Fibroblast of lung (primary cell): ENCODE data around the gene TAOK1.

Experiments used
- EZH2 ChIP-seq: IDR thresholded peaks from 2 replicates; pipeline ENCODE4 v1.5.1; 2012; ENCODE audit warnings: low read length, control low read depth, mild to moderate bottlenecking; ENCODE audit errors: missing control alignments
- TF ChIP-seq, protein P1 (sequence below), 2 donors: IDR thresholded peaks in 1 of 2; conservative IDR thresholded peaks in 1 of 2; 1 replicate in 1 of 2; 2 replicates in 1 of 2; pipeline ENCODE4 v1.5.1; 2011 to 2012; ENCODE audit warnings: low read length in 2 of 2, control low read depth in 1 of 2, inconsistent platforms in 1 of 2, low read depth in 1 of 2, mild to moderate bottlenecking in 1 of 2

DNA sequence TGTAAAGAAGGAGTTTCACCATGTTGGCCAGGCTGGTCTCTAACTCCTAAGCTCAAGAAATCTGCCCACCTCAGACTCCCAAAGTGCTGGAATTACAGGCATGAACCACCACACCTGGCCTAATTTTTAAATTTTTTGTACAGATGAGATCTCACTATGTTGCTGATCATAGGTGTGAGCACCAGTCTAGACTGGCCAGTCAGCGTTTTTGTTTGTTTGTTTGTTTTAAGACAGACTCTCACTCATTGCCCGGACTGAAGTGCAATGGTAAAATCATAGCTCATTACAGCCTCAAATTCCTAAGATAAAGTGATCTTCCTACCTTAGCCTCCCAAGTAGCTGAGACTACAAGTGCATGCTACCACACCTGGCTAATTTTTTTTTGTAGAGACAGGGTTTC is 38.0 kb upstream of the TAOK1 start:
- TF ChIP-seq, protein P1, sequence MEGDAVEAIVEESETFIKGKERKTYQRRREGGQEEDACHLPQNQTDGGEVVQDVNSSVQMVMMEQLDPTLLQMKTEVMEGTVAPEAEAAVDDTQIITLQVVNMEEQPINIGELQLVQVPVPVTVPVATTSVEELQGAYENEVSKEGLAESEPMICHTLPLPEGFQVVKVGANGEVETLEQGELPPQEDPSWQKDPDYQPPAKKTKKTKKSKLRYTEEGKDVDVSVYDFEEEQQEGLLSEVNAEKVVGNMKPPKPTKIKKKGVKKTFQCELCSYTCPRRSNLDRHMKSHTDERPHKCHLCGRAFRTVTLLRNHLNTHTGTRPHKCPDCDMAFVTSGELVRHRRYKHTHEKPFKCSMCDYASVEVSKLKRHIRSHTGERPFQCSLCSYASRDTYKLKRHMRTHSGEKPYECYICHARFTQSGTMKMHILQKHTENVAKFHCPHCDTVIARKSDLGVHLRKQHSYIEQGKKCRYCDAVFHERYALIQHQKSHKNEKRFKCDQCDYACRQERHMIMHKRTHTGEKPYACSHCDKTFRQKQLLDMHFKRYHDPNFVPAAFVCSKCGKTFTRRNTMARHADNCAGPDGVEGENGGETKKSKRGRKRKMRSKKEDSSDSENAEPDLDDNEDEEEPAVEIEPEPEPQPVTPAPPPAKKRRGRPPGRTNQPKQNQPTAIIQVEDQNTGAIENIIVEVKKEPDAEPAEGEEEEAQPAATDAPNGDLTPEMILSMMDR (conservative IDR thresholded peaks at IDR 0.05 in 1 of 2, IDR thresholded peaks at IDR 0.05 in 1 of 2; ENCODE audit: low read depth in 1 of 2, low read length in 2 of 2): no peak
- TF ChIP-seq EZH2: no peak
